NCI-H82 (cell line): ENCODE measurements around the gene RHBDL1.

Source experiments
- DNase-seq: peaks from one replicate; lab custom pipeline; 2025; lab: John Stamatoyannopoulos, UW

RHBDL1 gene

GRCh38 chr16:637081-638018, 38.1 kb upstream of the RHBDL1 start:
- peak; percentile 93 for DNase-seq

DNA sequence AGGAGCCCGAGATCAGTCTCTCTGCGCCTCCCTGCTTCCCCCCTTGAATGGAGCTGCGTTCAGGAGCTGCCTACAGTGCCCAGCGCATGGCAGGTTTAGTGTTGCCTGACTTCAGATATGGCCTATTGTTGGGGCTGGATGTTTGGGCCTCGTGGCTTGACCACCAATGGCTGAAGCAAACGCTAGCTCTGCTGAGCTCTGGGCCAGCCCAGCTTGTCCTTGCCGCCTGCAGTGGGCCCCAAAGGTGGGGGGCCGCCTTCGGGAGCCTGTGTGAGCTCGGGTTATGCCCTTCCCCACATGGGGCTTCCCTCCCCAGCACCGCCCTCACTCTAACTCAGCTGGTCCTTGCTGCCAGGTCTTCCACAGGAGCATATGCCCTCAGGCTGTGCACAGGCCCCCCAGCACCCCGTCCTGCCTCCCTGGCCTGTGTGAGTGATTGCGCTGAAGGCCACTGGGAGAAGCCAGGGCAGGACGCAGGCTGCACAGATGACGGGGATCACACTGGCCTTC, 37.4 kb upstream of the RHBDL1 start:
- no peak for DNase-seq

- no peak for DNase-seq
These were observed 36.6 kb upstream of the RHBDL1 start for GRCh38 chr16:638836-639235.

DNA sequence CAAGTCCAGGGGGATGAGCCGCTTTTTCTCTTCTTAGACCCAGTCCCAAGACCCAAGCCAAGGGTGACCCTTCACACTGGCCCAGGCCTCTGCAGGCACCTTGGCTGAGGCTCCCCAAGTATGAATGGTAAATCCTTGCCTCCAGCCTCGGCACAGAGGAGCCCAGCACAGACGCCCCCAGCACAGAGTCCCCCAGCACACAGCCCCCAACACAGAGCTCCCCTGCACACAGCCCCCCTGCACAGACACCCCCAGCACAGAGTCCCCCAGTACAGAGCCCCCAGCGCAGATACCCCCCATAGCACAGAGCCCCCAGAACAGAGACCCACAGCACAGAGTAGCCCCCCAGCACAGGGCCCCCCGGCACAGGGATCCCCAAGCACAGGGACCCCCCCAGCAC, 34.9 kb upstream of the RHBDL1 start:
- DNase-seq = no peak

DNA sequence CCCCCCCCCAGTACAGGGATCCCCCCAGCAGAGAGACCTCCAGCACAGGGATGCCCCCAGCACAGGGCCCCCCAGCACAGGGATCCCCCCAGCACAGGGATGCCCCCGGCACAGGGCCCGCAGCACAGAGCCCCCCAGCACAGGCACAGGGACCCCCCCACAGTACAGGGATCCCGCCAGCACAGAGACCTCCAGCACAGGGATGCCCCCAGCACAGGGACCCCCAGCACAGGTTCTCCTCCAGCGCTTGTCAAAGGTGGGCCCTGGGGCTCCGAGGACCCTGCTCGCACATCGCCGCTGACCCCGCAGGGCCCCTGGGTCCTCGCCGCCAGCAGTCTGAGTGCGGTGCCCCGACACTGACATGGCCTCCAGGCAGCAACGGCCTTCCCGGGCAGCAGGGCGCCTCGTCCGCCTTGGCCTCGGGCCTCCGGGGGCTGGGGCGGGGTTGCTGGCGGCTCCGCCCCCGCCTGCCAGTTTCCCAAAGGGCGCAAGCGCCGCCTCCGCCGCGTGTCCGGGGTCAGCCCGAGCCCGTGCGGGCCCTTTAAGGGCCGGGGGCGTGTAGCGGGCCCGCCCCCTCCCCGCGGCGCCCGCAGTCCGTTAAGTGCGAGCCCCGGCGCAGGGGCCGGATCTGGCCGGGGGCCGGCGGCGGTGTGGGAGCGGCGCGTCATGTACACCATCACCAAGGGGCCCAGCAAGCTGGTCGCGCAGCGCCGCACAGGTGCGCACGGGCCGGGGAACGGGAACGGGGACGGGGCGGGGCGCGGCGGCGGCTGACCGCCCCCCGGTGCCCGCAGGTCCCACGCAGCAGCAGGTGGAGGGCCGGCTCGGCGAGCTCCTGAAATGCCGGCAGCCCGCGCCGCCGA, 33.9 kb upstream of the RHBDL1 start, which contains the start of gene MCRIP2:
TSS of gene MCRIP2 (plus strand) at position 503 of the 863 bp plus-strand sequence. CDS start at position 667, 164 bp downstream.
- peak; percentile 87 for DNase-seq

DNA sequence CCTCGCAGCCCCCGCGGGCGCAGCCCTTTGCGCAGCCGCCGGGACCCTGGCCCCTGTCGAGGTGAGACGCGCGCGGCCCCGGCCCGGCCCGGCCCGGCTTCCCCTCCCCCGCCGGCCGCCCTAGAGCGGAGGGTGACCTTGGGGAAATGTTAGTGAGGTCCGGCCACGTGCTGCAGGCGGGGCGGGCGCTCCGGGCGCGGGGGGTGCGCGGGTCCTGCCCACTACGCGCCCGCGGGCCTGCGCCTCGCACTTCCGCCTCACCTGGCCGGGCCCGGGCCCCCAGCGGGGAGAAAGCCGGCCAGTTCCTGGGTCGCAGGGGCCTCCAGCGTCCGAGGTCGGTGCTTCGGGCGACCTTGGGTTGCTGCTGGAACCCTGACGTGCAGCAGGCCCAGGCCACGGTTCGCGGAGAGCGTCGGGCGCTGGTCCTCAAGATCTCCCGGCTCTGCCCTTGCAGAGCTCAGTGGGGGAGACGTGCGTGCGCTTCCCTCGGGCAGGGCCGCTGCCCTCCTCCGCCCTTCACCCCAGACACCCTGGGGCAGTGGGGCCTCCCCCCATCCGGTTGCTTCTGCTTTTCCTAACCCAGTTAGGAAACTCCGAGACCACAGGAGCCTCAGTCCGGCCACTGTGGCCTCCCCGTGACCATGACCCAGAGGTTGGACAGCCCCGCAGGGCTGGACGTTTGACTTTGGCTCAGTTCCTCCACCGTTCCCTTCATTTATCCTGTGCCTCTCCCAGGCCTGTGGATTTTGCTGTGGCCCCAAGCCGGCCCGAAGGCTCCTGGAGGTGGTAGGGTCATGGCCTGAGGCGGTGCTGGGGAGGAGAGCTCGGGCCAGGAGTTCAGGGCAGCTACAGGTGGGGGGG, 33.1 kb upstream of the RHBDL1 start:
- peak; percentile 45 for DNase-seq

DNA sequence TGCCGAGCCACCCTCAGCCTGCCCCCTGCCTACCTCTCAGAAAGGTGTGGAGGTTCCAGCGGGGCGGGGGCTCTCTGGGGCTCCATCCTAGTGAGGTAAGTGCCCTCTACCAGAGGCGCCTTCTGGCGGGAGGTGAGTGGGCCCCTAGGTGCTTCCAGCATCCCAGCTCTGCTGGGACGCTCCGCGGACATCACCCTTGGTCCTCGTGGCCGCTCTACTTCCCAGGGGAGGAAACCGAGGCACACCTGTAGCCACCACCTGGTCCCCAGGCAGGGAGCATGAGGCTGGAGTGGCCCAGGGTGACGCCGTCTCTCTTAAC, 32.5 kb upstream of the RHBDL1 start:
- no peak for DNase-seq

DNA sequence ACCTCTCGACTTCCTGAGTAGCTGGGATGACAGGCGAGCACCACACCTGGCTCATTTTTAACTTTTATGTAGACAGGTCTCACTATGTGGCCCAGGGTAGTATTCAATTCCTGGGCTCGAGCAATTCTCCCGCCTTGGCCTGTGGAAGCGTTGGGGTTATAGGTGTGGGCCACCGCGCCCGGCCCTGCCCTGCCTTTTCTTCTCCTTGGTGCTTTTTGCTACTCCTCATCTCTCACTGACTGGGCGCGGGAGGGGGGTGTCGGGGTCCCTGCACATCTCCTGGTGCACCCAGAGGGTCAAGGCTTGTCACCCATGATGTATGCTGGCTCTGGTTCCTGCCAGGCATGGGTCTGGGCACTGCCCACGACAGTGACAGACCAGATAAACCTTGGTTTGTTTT, 30.9 kb upstream of the RHBDL1 start:
- DNase-seq = no peak

- no peak for DNase-seq
These were observed 29.4 kb upstream of the RHBDL1 start for GRCh38 chr16:645852-646678.

DNA sequence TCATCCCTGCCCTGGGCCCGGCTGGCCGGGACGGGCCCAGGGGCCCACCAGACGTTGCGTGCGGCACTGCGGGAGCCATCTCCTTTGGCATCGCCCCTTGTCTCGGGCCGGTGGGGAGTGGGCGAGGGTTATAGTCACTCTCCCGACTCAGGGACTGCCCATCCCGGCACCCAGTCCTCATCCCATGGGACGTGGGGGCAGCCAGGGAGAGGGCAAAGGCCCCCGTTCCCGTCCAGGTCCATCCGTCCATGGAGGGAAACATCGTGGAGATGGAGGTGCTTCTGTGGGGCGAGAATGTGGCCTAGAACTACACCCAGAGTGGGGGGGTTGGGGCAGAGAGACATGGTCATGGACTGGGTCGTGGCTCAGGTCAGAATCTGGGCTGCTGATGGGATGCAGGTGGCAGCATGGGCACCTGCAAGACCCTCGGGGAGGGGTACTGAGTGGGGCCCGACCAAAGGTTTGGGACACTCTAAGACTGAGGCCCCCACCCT, 28.7 kb upstream of the RHBDL1 start:
- DNase-seq = no peak

DNA sequence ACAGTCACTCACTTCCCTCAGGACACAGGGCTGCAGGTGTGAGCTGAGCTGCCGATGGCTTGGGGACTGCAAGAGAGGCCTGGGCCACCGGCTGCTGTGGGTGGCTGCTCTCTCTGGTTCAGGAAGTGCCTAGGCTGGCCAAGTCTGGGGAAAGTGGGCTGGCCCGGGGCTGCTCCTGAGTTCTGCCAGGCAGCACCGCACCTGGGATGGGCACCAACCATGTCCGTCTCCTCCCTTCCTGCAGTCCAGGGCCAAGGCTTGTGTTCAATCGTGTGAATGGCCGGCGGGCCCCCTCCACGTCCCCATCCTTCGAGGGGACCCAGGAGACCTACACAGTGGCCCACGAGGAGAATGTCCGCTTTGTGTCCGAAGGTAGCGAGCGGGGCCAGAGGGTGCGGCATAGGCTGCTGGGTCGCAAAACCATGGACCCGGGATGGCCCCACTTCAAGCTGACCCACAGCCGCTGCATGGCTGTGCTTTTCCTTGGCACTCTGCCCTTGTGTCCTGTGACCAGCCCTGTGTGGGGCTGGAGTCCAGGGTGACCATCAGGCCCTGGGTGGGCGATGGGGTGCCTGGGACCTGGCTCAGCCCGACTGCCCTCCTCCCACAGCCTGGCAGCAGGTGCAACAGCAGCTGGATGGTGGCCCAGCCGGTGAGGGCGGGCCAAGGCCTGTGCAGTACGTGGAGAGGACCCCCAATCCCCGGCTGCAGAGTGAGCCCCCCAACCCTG, 28.1 kb upstream of the RHBDL1 start:
- DNase-seq = no peak

GRCh38 chr16:648071-648780, 27.2 kb upstream of the RHBDL1 start:
- DNase-seq = peak; percentile 76

GRCh38 chr16:648781-649589, 26.5 kb upstream of the RHBDL1 start, which contains the start of gene WDR90:
TSS of gene WDR90 (plus strand) at chr16:649365. CDS start at chr16:649417, 52 bp downstream.
- DNase-seq = peak; percentile 94

GRCh38 chr16:649631-650030, 25.8 kb upstream of the RHBDL1 start:
- no peak for DNase-seq

GRCh38 chr16:651844-652243, 23.6 kb upstream of the RHBDL1 start:
- DNase-seq = no peak

- DNase-seq = no peak
These were observed 22.8 kb upstream of the RHBDL1 start for GRCh38 chr16:652454-653305.

DNA sequence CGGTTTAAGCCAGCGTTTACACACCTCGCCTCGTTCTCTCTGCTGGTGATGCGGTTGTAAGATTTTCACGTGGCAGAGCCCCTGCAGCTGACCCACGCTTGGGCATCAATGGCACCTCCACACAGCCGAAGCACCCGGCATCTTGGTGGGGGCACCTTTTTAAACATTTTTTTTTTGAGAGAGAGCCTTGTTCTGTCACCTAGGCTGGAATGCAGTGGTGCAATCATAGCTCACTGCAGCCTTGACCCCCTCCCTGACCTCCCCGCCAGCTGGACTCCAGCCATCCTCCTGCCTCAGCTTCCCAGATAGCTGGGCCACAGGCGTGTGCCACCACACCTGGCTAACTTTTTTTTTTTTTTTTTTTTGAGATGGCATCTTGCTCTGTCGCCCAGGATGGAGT, 21.4 kb upstream of the RHBDL1 start:
- DNase-seq = no peak
